IMR-90 (cell line): ENCODE data around the gene WRAP73. TPM values are rescaled to one million over a fixed set of nuclear protein-coding genes. Genes with fewer than 3 reads are reported as not detected.
"Not testable (repeated sequence)": the region's sequence is repeated elsewhere in the genome, so short reads cannot be mapped to it uniquely, and the experiment has no call there.

Source experiments
- ATAC-seq: fragments of 200-7000 bp; cut with Tn5 transposase; 2 replicates; pipeline ENCODE4 v1.9.1; 2020; ENCODE audit warnings: low read depth, mild to moderate bottlenecking, moderate library complexity
- BruUV-seq: library from RNA; stranded (reverse); fragments of 400-500 nt; replicated peaks from 2 replicates; lab custom pipeline; 2021; lab: Mats Ljungman, UMichigan
- CTCF ChIA-PET: fragments of 300-600 bp; formaldehyde crosslinking; extraction: SDS; loops from one replicate; lab custom pipeline; 2021; ENCODE audit warnings: antibody characterized with exemption; lab: Yijun Ruan, JAX
- POLR2A ChIA-PET: fragments of 300-600 bp; sonication (Branson Sonifier 250); formaldehyde crosslinking; loops from one replicate; lab custom pipeline; 2022; ENCODE audit warnings: antibody characterized with exemption; ENCODE audit not compliant: unreplicated experiment; lab: Charles Lee
- DNase-seq: peaks from one replicate; pipeline ENCODE4 v3.0.0; 2013
- H2AFZ ChIP-seq: replicated peaks from 2 replicates; pipeline ENCODE3; 2013; ENCODE audit warnings: low read length, mild to moderate bottlenecking; ENCODE audit not compliant: poor library complexity
- H2AK5ac ChIP-seq: 2 replicates; pipeline ENCODE4 v1.6.1; 2013; ENCODE audit warnings: low read depth, low read length, inconsistent platforms
- H2AK9ac ChIP-seq: replicated peaks from 2 replicates; pipeline ENCODE3; 2013; ENCODE audit warnings: mild to moderate bottlenecking, low read depth, low read length, moderate library complexity; ENCODE audit not compliant: poor library complexity
- H2BK120ac ChIP-seq: 2 replicates; pipeline ENCODE4 v1.6.1; 2013; ENCODE audit warnings: low read depth, low read length, inconsistent platforms
- H2BK15ac ChIP-seq: 3 replicates; pipeline ENCODE4 v1.6.1; 2013; ENCODE audit warnings: low read depth, low read length, inconsistent platforms
- H2BK20ac ChIP-seq: 2 replicates; pipeline ENCODE4 v1.6.1; 2013; ENCODE audit warnings: low read depth, mild to moderate bottlenecking, inconsistent platforms, low read length, moderate library complexity
- H2BK5ac ChIP-seq: 2 replicates; pipeline ENCODE4 v1.6.1; 2013; ENCODE audit warnings: mild to moderate bottlenecking, low read depth, low read length, inconsistent platforms; ENCODE audit not compliant: poor library complexity, severe bottlenecking
- H3K14ac ChIP-seq: replicated peaks from 2 replicates; pipeline ENCODE4 v1.6.1; 2013; ENCODE audit warnings: low read depth, low read length, inconsistent platforms
- H3K18ac ChIP-seq: 2 replicates; pipeline ENCODE4 v1.6.1; 2013; ENCODE audit warnings: low read depth, low read length, control low read depth
- H3K23ac ChIP-seq: 2 replicates; pipeline ENCODE4 v1.6.1; 2013; ENCODE audit warnings: low read depth, low read length, inconsistent platforms
- H3K27ac ChIP-seq: 2 replicates; pipeline ENCODE4 v1.5.1; 2013; ENCODE audit warnings: mild to moderate bottlenecking, control low read depth, low read length; ENCODE audit not compliant: insufficient read depth
- H3K27me3 ChIP-seq: 2 replicates; pipeline ENCODE4 v1.6.1; 2013; ENCODE audit warnings: low read length; ENCODE audit not compliant: control insufficient read depth, insufficient read depth
- H3K36me3 ChIP-seq: 2 replicates; pipeline ENCODE4 v1.6.1; 2013; ENCODE audit warnings: low read length, mixed read lengths; ENCODE audit not compliant: control insufficient read depth, insufficient read depth
- H3K4ac ChIP-seq: 2 replicates; pipeline ENCODE4 v1.6.1; 2013; ENCODE audit warnings: low read depth, low read length, inconsistent platforms
- H3K4me1 ChIP-seq: 2 replicates; pipeline ENCODE4 v1.6.1; 2013; ENCODE audit warnings: low read length, mixed read lengths; ENCODE audit not compliant: control insufficient read depth, insufficient read depth
- H3K4me2 ChIP-seq: 2 replicates; pipeline ENCODE4 v1.6.1; 2013; ENCODE audit warnings: low read depth, mild to moderate bottlenecking, control low read depth, low read length, moderate library complexity
- H3K4me3 ChIP-seq: 2 replicates; pipeline ENCODE4 v1.5.1; 2013; ENCODE audit warnings: low read depth, mild to moderate bottlenecking, control low read depth, low read length, moderate library complexity; ENCODE audit not compliant: insufficient read depth
- H3K56ac ChIP-seq: 2 replicates; pipeline ENCODE4 v1.6.1; 2013; ENCODE audit warnings: low read length, inconsistent platforms; ENCODE audit not compliant: insufficient read depth; ENCODE audit errors: extremely low read depth
- H3K79me1 ChIP-seq, 2 experiments: 2 replicates each; pipeline ENCODE4 v1.6.1; 2013; ENCODE audit warnings: low read length in 2 of 2, inconsistent platforms in 1 of 2, low read depth in 1 of 2
- H3K9ac ChIP-seq: 2 replicates; pipeline ENCODE4 v1.6.1; 2013; ENCODE audit warnings: low read depth, low read length, control low read depth
- H3K9me1 ChIP-seq: 2 replicates; pipeline ENCODE4 v1.6.1; 2013; ENCODE audit warnings: low read length, inconsistent platforms; ENCODE audit not compliant: insufficient read depth
- H3K9me3 ChIP-seq: 2 replicates; pipeline ENCODE4 v1.6.1; 2013; ENCODE audit warnings: low read length; ENCODE audit not compliant: control insufficient read depth, insufficient read depth
- H4K20me1 ChIP-seq: 2 replicates; pipeline ENCODE4 v1.6.1; 2013; ENCODE audit warnings: low read length, inconsistent platforms; ENCODE audit not compliant: insufficient read depth
- H4K5ac ChIP-seq: 2 replicates; pipeline ENCODE4 v1.6.1; 2013; ENCODE audit warnings: mild to moderate bottlenecking, low read depth, low read length, control low read depth
- H4K8ac ChIP-seq, 2 experiments: 2 replicates each; pipeline ENCODE4 v1.6.1; 2013; ENCODE audit warnings: low read depth in 2 of 2, low read length in 2 of 2, control low read depth in 1 of 2, inconsistent platforms in 1 of 2
- H4K91ac ChIP-seq: 2 replicates; pipeline ENCODE4 v1.6.1; 2013; ENCODE audit warnings: low read depth, low read length, inconsistent platforms; ENCODE audit not compliant: insufficient read depth
- WGBS, 2 experiments: methylation state at CpG; one replicate each; pipeline versions ENCODE4 v1.1.5 to v1.1.7; 2013; ENCODE audit warnings: missing lambda C conversion rate in 2 of 2; ENCODE audit not compliant: insufficient read length in 1 of 2; ENCODE audit errors: extremely low coverage in 2 of 2; 5-methylcytosine and 5-hydroxymethylcytosine counted together
- dilution Hi-C: fragments of 300-500 bp; cut with HindIII; formaldehyde crosslinking; loops from one replicate; pipeline ENCODE4 v1.14.3; 2018; ENCODE audit warnings: low sequenced_read_pairs; ENCODE audit not compliant: unreplicated experiment
- in situ Hi-C: fragments of 300-500 bp; cut with MboI; formaldehyde crosslinking; loops from 3 replicates; pipeline ENCODE4 v1.14.3; 2019; ENCODE audit warnings: low sequenced_read_pairs, inconsistent platforms, mixed read lengths
- intact Hi-C: fragments of 100-400 bp; cut with micrococcal nuclease; formaldehyde crosslinking; loops from 2 replicates; pipeline ENCODE4 v1.10.0; 2022
- polyA plus RNA-seq, 3 experiments: library from polyadenylated mRNA; depleted of rRNA; stranded (reverse); fragments of >200 nt; gene quantifications; 2 replicates each; pipeline ENCODE4 v1.2.3, GENCODE V29; 2012; ENCODE audit warnings: low replicate concordance in 1 of 3
- total RNA-seq: library from RNA; depleted of rRNA; stranded (reverse); fragments of >200 nt; gene quantifications from 2 replicates; pipeline ENCODE4 v1.2.3, GENCODE V29; 2012

The WRAP73 gene
- total and polyA plus RNA-seq, 2 of the 4 experiments (the other 2 are of a cell fraction), result 10.8 to 23.6 TPM

GRCh38 chr1:3585353-3585868 lies 64.5 kb downstream of the WRAP73 start:
- H3K27ac ChIP-seq, H3K9me1 ChIP-seq, H2AFZ ChIP-seq, POLR2A ChIA-PET, H3K9ac ChIP-seq, H2BK15ac ChIP-seq, H3K4me2 ChIP-seq, H3K23ac ChIP-seq, H2AK5ac ChIP-seq, H4K8ac ChIP-seq, ATAC-seq, DNase-seq, H3K56ac ChIP-seq, H2BK5ac ChIP-seq, H3K18ac ChIP-seq, H2BK20ac ChIP-seq, H3K14ac ChIP-seq, H3K4ac ChIP-seq, H3K4me1 ChIP-seq, H3K9me3 ChIP-seq, H3K79me1 ChIP-seq, H3K4me3 ChIP-seq, H3K36me3 ChIP-seq, H4K91ac ChIP-seq, H3K27me3 ChIP-seq, intact Hi-C loops, H4K5ac ChIP-seq, dilution Hi-C loops, H4K20me1 ChIP-seq, BruUV-seq, H2BK120ac ChIP-seq, H2AK9ac ChIP-seq, in situ Hi-C loops, CTCF ChIA-PET: not testable (repeated sequence)
- 83% methylated on average over 5 of the region's 6 CpGs; no CpG with 5 or more reads in 1 of the 2 experiments for WGBS, 2 experiments
